ENCODE measurements around the gene EXPH5.

The EXPH5 gene

GRCh38 chr11:108496643-108497256, 96.8 kb downstream of the EXPH5 start:
- Histone ChIP-seq H3K4me3 (peak overlapping the region; percentile 68 to 96), H3K9me3 (no peaks in the 10 kb centered on the region), H3K36me3 (no peaks in the 10 kb centered on the region), H3K27me3 (no peaks in the 10 kb centered on the region), H3K27ac (peak overlapping the region; percentile 87 to 97), H3K4me1 (peaks cover 0 to 14% (median 6%) of the 10 kb centered on the region in 4 donors)
- no peak for TF ChIP-seq CTCF (IDR thresholded peaks at IDR 0.05)
- no peak for DNase-seq
- intact Hi-C loops (cut with DNase I; ENCODE audit: low total_unique reads): loop anchor here (10.0 kb wide), 1 partner anchor 168 kb away; the partner anchor contains the start of gene DDX10

GRCh38 chr11:108495326-108495725, 98.2 kb downstream of the EXPH5 start:
- Histone ChIP-seq H3K27ac (no peak overlapping the region), H3K27me3 (no peaks in the 10 kb centered on the region), H3K36me3 (peaks cover 0 to 5% (median 1%) of the 10 kb centered on the region in 3 donors), H3K4me3 (no peak overlapping the region), H3K9me3 (no peaks in the 10 kb centered on the region), H3K4me1 (peaks cover 0 to 14% (median 6%) of the 10 kb centered on the region in 4 donors)
- no peak for TF ChIP-seq CTCF (IDR thresholded peaks at IDR 0.05)
- no peak for DNase-seq
- intact Hi-C loops (cut with DNase I; ENCODE audit: low total_unique reads): loop anchor here (10.0 kb wide), 1 partner anchor 169 kb away; the partner anchor contains the start of gene DDX10

- Histone ChIP-seq H3K4me1 (peaks cover 0 to 14% (median 6%) of the 10 kb centered on the region in 4 donors), H3K9me3 (no peaks in the 10 kb centered on the region), H3K36me3 (peaks cover 7 to 17% (median 13%) of the 10 kb centered on the region in 3 donors), H3K27me3 (no peaks in the 10 kb centered on the region), H3K4me3 (no peak overlapping the region), H3K27ac (no peak overlapping the region)
- no peak for TF ChIP-seq CTCF (IDR thresholded peaks at IDR 0.05)
- intact Hi-C loops (cut with DNase I; ENCODE audit: low total_unique reads): loop anchor here (10.0 kb wide), 1 partner anchor 171 kb away; the partner anchor contains the start of gene DDX10
- no peak for DNase-seq
Measured at GRCh38 chr11:108494182-108494581, 99.4 kb downstream of the EXPH5 start.

- Histone ChIP-seq H3K9me3 (no peaks in the 10 kb centered on the region), H3K27ac (no peak overlapping the region), H3K36me3 (peaks cover 22 to 30% (median 27%) of the 10 kb centered on the region in 3 donors), H3K27me3 (no peaks in the 10 kb centered on the region), H3K4me1 (peaks cover 0 to 11% (median 5%) of the 10 kb centered on the region in 4 donors), H3K4me3 (no peak overlapping the region)
- intact Hi-C loops (cut with DNase I; ENCODE audit: low total_unique reads): loop anchor here (10.0 kb wide), 1 partner anchor 173 kb away; the partner anchor contains the start of gene DDX10
- DNase-seq: no peak
- TF ChIP-seq CTCF (IDR thresholded peaks at IDR 0.05): no peak
Measured at GRCh38 chr11:108491936-108492335, 101.6 kb downstream of the EXPH5 start.

- no peak overlapping the region for H3K27ac ChIP-seq
- no peaks in the 10 kb centered on the region for H3K9me3 ChIP-seq
- DNase-seq: no peak
- no peak overlapping the region for H3K4me3 ChIP-seq
- H3K27me3 ChIP-seq: no peaks in the 10 kb centered on the region
- no peaks in the 10 kb centered on the region for H3K4me1 ChIP-seq
- intact Hi-C loops (cut with DNase I; ENCODE audit: low total_unique reads): no loop called here
- TF ChIP-seq CTCF (IDR thresholded peaks at IDR 0.05): no peak
- H3K36me3 ChIP-seq: peaks cover 62 to 75% (median 72%) of the 10 kb centered on the region in 3 donors
Measured at GRCh38 chr11:108486828-108487227, 106.7 kb downstream of the EXPH5 start.
